ENCODE results near the gene DEPDC1B.
A peak's percentile ranks its signal among the peaks of the same experiment; 100 is the strongest.
"Not testable (repeated sequence)": the region's sequence is repeated elsewhere in the genome, so short reads cannot be mapped to it uniquely, and the experiment has no call there.

DEPDC1B gene

GRCh38 chr5:60699609-60700415 is at the start of gene DEPDC1B:
TSS of gene DEPDC1B (minus strand) at chr5:60700166. CDS start at chr5:60700093, 73 bp downstream.
- DNase-seq: peak; percentile 71 to 77

DNA sequence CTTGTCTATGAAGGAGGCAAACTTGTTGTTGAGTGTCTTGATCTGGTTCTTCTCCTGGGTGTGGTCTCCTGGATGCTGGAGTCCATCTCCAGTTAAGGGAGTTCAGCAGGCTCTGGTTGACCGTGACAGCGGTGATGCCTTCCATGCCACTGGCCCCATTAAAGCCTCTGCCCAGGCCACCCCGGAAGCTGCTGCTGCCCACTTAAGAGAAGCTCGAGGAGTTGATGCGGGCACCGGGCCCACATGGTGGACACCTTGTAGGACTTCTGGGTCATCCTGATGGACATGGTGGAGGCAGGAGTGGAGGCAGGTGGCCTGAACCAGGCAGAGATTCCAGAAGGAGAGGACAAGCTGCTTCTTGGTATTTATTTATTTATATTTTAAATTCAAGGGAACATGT is 44.7 kb upstream of the DEPDC1B start:
- DNase-seq: no peak

DNA sequence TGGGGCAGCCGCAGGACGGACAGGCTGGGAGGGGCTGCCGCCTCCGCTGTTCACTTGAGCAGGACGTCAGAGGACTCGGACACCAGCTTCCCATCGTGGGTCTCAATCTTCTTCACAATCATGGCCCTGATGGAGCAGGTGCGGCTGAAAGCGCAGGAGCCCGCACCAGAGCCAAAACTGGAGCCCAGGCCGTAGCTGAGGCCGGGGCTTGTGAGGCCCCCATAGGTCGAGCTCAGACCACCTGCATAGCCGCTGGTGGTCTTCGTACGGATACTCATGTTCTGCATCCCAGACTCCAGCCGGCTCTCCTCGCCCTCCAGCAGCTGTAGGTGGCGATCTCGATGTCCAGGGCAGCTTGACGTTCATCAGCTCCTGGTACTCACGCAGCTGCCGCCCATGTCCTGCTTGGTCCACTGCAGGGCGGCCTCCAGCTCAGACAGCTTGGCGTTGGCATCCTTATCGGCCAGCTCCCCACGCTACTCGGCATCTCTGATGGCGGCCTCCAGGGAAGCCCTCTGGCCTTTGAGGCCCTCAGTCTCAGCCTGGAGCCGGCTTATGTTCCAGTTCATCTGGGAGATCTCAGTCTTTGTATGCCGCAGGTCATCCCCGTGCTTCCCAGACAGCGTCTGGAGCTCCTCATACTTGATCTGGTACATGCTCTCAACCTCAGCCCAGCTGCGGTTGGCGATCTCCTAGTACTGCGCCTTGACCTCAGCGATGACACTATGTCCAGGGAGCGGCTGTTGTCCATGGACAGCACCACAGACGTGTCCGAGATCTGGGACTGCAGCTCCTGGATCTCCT is 43.7 kb upstream of the DEPDC1B start:
- DNase-seq: no peak

DNA sequence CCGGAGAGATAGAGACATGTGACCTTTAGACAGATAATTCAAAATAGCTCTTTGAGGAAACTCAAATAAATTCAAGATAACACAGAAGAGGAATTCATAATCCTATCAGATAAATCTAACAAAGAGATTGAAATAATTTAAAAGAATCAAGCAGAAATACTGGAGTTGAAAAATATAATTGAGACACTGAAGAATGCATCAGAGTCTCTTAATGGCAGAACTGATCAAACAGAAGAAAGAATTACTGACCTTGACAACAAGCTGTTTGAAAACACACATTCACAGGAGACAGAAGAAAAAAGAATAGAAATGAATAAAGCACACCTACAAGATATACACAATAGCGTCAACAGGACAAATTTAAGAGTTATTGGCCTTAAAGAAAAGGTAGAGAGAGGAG is 40.4 kb upstream of the DEPDC1B start:
- DNase-seq: no peak

DNA sequence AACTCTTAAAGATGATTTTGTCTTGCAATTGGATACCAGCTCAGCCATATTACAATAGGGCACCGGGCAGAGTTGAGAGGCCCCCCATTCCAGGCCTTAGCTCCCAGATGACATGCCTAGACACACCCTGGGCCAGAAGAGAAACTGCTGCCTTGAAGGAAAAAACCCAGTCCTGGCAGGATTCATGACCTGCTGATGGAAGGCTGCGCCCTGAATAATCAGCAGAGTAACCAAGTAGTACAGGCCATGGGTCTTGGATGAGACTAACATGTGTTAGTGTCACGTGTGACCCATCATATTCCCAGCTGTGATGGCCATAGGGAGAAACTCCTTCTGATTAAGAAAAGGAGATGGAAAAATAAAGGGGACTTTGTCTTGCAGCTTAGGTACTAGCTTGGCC is 39.0 kb upstream of the DEPDC1B start:
- DNase-seq: no peak

GRCh38 chr5:60738461-60738860 is 38.5 kb upstream of the DEPDC1B start:
- no peak for DNase-seq

DNA sequence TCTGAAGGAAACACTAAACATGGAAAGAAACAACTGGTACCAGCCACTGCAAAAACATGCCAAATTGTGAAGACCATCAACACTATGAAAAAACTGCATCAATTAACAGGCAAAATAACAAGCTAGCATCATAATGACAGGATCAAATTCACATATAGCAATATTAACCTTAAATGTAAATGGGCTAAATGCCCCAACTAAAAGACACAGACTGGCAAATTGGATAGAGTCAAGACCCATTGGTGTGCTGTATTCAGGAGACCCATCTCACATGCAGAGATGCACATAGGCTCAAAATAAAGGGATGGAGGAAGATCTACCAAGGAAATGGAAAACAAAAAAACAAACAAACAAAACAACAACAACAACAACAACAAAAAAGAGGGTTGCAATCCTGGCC is 30.9 kb upstream of the DEPDC1B start:
- not testable (repeated sequence) for DNase-seq

DNA sequence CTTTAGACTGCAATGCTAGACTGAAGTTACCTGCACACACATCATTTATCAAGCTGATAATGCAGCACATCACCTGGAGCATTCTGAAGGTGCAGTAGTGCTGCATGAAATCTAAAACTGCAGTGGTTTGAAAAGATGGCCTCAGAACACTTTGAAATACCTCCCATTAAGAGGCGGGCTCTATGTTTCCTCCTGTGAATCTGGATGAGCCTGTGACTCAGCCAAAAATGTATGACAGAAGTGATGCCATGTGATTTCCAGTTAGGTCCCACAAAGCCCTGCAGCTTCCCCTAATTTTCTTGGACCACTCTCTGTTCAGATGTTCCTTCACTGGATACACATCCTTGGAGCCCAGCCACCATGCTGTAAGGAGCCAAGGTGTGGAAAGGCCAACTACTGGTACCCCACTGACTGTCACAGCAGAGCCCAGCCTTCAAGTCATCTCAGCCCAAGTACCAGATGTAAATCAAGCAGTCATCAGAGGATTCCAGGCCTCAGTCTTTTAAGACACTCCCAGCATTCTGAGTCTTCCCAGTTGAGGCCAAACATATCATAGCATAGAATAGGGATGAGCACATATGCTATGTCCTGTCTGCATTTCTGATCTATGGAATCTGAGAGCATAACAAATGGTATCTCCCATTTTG is 27.2 kb upstream of the DEPDC1B start:
- DNase-seq: no peak

DNA sequence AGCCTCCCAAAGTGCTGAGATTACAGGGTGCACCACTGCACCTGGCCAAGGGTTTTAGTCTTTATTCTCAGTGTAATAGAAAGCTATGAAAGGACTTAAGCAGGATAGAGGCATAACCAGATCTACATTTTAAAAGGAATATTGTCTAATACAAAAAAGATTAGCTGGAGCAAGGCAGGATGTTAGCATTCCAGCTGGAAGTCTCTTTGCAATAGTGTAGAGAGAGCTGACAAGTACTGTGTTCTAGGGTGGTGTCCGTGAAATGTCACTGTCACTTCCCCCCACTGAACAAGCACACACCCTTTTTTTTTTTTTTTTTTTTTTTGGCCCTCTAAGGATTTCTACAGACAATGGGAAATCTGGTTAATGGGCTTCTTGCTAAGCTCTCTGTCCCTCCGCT is 24.2 kb upstream of the DEPDC1B start:
- DNase-seq: no peak

- peak; percentile 75 to 81 for DNase-seq
Measured at GRCh38 chr5:60722416-60722815, 22.4 kb upstream of the DEPDC1B start.

DNA sequence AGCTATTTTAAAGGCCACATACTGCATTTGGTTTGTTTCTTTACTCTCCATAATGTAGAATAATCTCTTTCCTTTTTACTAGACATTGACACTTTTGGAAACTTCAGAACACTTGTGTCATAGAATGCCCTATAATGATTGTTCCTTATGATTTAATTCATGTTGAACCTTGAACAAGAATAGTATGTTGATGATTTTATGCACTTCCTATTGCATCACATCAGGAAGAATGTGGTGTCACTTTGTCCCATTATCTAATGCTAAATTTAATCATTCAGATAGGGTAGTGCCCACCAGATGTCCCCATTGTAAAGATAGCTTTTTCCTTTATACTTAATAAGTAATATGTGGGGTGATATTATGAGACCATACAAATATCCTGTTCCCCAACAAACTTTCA is 19.4 kb upstream of the DEPDC1B start:
- no peak for DNase-seq

GRCh38 chr5:60718166-60718892 is 18.4 kb upstream of the DEPDC1B start:
- DNase-seq: no peak

- DNase-seq: not testable (repeated sequence)
Measured at GRCh38 chr5:60715201-60715928, 15.4 kb upstream of the DEPDC1B start.

GRCh38 chr5:60712950-60713349 is 13.0 kb upstream of the DEPDC1B start:
- DNase-seq: no peak

DNA sequence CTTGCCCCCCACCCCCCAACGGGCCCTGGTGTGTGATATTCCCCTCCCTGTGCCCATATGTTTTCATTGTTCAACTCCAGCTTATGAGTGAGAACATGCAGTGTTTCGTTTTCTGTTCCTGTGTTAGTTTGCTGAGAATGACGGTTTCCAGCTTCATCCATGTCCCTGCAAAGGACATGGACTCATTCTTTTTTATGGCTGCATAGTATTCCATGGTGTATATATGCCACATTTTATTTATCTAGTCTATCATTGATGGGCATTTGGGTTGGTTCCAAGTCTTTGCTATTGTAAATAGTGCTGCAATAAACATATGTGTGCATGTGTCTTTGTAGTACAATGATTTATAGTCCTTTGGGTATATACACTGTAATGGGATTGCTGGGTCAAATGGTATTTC is 11.9 kb upstream of the DEPDC1B start:
- DNase-seq: not testable (repeated sequence)

DNA sequence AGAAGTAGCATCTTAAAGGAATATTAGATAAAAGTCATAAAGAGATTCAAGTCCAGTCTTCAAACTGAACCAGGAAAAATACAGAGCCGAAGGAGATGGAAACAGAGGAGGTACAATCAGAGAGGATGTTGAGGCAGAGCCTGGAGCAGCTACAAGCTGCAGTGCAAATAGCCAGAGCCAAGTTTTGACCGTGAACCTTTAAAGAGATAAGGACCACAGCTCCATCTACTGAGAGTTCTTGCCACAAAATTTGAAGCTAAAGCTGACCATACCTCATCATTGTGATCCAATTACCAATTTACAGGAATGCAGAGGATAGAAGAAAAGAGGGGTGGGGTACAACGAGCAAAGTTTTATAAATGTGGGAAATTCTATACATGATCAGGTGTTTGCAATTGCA is 10.4 kb upstream of the DEPDC1B start:
- no peak for DNase-seq

DNA sequence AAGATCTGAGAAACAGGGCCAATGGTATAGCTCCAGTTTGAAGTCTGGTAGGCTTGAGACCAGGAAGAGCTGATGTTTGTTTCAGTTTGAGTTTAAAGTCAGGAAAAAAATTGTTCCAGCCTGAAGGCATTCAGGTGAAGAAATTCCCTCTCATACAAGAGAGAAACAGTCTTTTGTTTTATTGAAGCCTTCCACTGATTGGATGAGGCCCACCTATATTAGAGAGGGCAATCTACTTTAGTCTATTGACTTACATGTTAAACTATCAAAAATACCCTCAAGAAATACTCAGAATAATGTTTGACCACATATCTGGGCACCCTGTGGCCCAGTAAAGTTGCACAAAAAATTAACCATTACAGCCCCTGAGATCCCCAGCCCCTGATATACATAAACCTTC is 5.2 kb upstream of the DEPDC1B start:
- no peak for DNase-seq

GRCh38 chr5:60703944-60704343 is 4.0 kb upstream of the DEPDC1B start:
- DNase-seq: no peak

DNA sequence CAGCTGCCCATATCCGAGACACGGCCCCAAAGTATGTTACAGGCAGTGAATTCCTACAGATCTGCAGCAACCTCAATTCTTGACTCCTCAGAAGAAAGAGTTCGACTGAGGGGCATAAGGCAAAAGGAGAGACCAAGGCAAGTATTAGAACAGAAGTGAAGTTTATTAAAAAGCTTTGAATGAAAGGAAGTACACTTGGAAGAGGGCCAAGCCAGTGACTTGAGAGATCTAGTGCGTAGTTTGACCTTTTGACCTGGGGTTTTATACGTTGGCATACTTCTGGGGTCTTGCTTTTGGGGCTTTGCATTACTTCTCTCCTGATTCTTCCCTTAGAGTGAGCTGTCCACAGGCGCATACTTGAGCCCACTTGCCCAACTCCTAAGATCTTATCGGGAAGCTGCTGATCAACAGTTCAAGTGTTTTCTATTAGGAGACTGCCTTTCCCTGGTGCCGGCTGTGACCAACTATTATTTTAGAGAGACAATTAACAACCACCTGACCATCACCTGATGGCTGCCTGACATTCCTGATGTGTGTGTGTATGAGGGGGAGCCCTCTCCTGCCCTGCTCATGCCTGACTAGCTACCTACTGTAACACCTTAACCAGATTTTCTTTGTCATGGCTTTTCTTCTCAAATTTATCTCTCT is 1.5 kb upstream of the DEPDC1B start:
- no peak for DNase-seq

DNA sequence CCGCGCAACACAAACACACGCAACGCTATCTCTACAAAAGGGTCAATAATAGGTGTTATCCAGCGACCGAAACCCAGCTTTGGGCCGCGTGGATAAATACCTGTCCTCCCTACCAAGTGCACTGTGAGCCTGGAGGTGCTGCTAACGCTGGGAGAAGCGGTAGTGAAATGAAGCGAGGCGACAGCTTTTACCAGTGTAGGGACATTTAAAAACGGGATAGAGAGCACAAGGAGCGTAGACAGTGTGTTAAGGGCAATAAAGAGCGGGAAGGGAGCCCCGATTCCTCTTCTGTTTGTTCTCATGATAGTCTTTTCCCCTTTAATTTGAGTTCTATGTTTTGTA is 421 bp upstream of the DEPDC1B start:
- DNase-seq: no peak

- no peak for DNase-seq
Measured at GRCh38 chr5:60699288-60699608, 718 bp downstream of the DEPDC1B start.

DNA sequence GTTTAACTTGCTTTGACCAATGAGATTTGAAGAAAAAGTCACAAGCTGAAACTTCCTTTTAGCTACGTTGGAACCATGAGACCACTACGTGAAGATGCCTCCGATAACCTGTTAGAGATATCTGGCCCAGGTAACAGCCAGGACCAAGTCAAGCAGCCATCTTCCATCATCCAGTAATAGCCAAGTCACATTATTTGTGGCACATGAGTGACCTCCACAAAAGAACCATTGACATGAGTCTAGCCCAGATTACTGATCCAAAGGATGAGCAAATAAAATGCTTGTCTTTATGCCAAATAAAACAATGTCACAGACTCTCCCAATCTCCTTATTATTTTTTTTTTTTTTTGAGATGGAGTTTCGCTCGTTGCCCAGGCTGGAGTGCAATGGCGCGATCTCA is 1.6 kb downstream of the DEPDC1B start:
- no peak for DNase-seq

Data from NCI-H1930 (cell line).